GM10248 (cell line): ENCODE data around the gene RYR1.

Source experiments
- CTCF ChIA-PET: fragments of 300-600 bp; sonication (Branson Sonifier 250); formaldehyde crosslinking; extraction: SDS; loops from one replicate; lab custom pipeline; 2021; ENCODE audit warnings: antibody characterized with exemption; lab: Yijun Ruan, JAX
- POLR2A ChIA-PET: fragments of 350-650 bp; sonication (Branson Sonifier 250); formaldehyde crosslinking; extraction: SDS; loops from one replicate; lab custom pipeline; 2020; ENCODE audit warnings: antibody characterized with exemption; lab: Yijun Ruan, JAX
- DNase-seq: peaks from one replicate; pipeline ENCODE4 v3.0.0; 2012; ENCODE audit errors: extremely low spot score
- TF ChIP-seq, protein P1 (sequence below): IDR thresholded peaks from 2 replicates; pipeline ENCODE4 v1.5.1; 2012; ENCODE audit warnings: mild to moderate bottlenecking, low read depth; ENCODE audit errors: extremely low read depth, missing control alignments, control extremely low read depth

Gene RYR1

DNA sequence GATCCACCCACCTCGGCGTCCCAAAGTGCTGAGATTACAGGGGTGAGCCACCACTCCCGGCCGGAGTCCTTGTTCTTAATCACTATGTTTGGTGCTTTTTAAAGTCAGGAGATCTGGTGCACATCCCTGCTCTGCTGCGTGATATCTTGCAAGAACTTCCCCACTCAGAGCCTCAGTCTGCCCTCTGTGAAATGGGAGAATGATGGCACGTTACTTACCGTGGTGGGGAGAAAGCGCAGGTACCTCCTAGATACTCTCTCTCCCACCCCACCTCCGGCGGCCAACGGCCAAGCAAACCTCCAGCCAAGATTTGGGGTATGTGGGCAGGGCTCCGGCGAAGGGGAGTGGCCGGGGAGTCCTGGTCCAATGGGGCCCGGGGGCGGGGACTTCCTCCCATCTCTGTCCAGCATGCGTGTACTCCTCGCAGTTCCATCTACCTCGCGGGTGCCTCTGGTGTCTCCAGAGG, at the start of gene RYR1:
Gene RYR1 (plus strand): TSS at position 424 of the 466 bp plus-strand sequence. CDS start 139 bp downstream, outside the sequence.
- TF ChIP-seq, protein P1, sequence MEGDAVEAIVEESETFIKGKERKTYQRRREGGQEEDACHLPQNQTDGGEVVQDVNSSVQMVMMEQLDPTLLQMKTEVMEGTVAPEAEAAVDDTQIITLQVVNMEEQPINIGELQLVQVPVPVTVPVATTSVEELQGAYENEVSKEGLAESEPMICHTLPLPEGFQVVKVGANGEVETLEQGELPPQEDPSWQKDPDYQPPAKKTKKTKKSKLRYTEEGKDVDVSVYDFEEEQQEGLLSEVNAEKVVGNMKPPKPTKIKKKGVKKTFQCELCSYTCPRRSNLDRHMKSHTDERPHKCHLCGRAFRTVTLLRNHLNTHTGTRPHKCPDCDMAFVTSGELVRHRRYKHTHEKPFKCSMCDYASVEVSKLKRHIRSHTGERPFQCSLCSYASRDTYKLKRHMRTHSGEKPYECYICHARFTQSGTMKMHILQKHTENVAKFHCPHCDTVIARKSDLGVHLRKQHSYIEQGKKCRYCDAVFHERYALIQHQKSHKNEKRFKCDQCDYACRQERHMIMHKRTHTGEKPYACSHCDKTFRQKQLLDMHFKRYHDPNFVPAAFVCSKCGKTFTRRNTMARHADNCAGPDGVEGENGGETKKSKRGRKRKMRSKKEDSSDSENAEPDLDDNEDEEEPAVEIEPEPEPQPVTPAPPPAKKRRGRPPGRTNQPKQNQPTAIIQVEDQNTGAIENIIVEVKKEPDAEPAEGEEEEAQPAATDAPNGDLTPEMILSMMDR: no peak
- CTCF ChIA-PET: no interaction called here
- POLR2A ChIA-PET: no interaction called here
- DNase-seq: peak; percentile 88

DNA sequence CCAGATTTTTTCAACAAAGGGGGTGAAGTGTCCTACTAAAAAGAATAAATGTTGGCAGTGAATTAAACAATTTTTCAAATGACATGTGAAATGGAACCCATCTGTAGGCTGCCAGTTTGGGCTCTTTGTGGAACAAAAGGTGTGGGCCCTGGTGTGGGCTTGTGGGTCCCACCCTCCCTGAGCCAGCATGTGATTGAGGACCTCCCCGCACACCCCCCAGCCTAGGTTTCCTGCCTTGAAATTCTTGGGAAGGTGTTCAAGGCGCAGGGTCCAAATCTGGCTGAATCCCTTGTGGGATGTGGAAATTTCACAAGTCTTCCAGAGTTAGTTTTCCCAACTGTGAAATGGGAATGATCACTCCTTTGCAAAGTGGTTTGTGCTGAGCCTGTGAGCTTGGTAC, 49.7 kb upstream of the RYR1 start:
- POLR2A ChIA-PET: no interaction called here
- DNase-seq: no peak
- TF ChIP-seq, protein P1: no peak
- CTCF ChIA-PET: interaction anchor here (1.0 to 2.6 kb wide), 2 partner anchors 9 kb away, joined by 3 to 8 read pairs; partner anchors contain the start of gene PSMD8

DNA sequence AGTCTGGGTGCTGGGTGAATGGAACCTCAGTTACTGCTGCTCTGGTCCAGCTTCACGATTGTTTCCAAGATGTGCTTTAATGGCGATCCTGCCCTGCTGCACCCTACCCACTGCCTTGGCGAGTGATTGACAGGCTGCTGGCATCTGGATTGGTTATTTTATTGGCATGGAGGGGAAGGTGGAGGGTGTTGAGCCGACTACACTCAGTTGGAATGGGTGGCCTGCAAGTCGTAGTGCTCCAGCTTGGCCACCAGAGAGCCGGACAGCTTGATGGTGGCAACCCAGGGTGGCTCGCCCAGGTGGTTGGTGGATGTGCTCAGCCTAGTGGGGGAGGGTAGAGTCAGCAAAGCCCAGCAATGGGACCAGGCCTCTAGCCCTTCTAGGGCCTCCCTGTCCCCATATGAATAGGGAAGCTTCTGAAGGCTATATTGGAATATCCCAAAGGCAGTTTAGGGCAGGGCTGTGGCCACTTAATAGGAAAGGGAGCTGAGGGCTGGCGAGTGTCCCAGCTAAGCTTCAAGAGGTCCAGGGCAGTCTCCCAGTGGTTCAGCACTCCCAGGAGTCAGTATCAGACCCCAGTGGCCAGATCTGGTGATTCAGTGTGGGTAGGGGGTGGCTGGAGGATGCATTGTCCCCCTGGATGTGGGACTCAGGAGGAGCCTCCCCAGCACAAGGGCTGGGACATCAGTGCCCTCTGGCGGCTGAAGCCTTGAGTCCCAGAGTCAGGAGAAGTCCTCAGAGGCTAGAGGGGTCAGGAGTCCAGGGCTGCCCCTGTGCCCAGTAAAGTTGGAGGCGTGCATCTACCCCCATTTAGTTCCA, 49.1 kb upstream of the RYR1 start:
- ChIA-PET CTCF (interaction anchor here (1.0 to 2.6 kb wide), 4 partner anchors 9 to 18 kb away, joined by 3 to 8 read pairs (median 4); partner anchors contain the start of genes FAM98C and PSMD8), POLR2A (interaction anchor here (1.7 kb wide), 1 partner anchor 10 kb away, joined by 6 read pairs; the partner anchor contains the start of gene PSMD8)
- TF ChIP-seq, protein P1: no peak
- DNase-seq: no peak

DNA sequence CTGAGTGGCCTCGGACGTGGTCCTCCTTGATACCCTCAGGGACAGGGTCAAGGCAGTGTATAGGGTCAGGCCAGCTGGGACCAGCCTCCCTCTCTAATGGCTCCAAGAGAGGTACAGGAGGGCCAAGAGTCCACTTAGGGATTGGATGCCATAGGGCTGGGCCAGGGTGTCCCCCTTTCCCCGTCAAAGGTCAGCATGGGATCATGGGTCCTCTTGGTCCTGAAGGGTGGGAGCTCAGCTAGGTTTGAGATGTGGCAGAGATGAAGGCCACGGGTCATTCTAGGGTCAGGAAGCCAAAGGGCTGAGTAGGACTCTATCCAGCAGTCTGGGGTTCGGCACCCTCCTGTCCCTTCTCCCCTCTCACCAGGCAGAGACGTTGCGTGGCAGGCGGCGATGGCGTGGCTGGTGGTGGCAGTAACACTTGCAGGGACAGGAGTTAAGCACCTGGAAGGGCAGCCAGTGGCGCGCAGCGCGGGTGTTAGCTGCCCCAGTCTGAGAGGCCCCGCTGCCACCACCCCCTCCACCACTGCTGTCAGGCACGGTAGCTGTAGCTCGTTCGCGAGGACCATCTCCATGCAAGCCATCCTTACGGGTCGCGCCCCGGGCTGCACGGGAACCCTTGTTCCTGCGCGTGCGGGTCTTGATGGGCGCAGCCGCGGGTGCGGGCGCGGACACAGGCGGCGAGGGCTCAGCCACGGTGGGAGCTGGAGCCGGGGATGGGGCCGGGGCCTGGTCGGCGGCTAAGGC, 48.3 kb upstream of the RYR1 start:
- DNase-seq: no peak
- ChIA-PET CTCF (interaction anchor here (1.4 to 2.6 kb wide), 3 partner anchors 10 to 17 kb away, joined by 3 to 8 read pairs (median 6); partner anchors contain the start of genes FAM98C and PSMD8), POLR2A (interaction anchor here (1.4 to 1.7 kb wide), 2 partner anchors 9 to 11 kb away, joined by 6 to 9 read pairs; partner anchors contain the start of gene PSMD8)
- TF ChIP-seq, protein P1: no peak

DNA sequence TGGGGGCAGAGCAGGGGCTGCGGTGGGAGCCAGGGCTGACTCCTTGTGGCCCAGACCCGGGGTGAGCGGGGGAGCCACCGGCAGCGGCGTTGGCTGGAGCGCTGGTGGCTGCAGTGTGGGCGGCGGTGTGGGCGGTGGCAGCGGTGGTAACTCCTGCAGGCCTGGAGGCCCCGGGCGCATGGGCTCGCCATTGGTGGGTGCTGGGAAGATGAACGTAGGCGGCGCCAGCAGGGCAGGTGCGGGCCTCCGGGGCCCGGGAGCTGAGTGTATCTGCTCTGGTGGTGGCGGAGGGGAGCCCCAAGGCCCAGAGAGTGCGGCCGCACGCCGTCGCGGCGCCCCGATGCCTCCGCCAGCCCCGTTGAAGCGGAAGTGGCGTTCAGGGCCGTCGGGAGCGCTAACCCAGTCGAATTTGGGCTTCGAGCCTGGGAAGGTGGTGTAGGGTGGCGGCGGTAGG, 47.7 kb upstream of the RYR1 start:
- POLR2A ChIA-PET: interaction anchor here (1.4 to 1.7 kb wide), 2 partner anchors 10 to 12 kb away, joined by 6 to 9 read pairs; partner anchors contain the start of gene PSMD8
- TF ChIP-seq, protein P1: no peak

More for the DNA sequence above, 47.7 kb upstream of the RYR1 start:
- no peak for DNase-seq
- CTCF ChIA-PET: interaction anchor here (1.4 to 2.6 kb wide), 3 partner anchors 10 to 17 kb away, joined by 3 to 8 read pairs (median 6); partner anchors contain the start of genes FAM98C and PSMD8
